PC-3 (cell line): ENCODE results near the gene ZNF277. TPM values are rescaled to one million over a fixed set of nuclear protein-coding genes. Genes with fewer than 3 reads are reported as not detected.

Experiments used
- ATAC-seq: fragments of 200-7000 bp; cut with Tn5 transposase; 2 replicates; pipeline ENCODE4 v1.9.1; 2020; ENCODE audit warnings: mild to moderate bottlenecking, moderate library complexity
- BruUV-seq: library from RNA; stranded (reverse); fragments of 400-500 nt; replicated peaks from 2 replicates; lab custom pipeline; 2021; lab: Mats Ljungman, UMichigan
- CTCF ChIA-PET: fragments of 300-600 bp; sonication (Branson Sonifier 250); formaldehyde crosslinking; loops from one replicate; lab custom pipeline; 2022; ENCODE audit warnings: antibody characterized with exemption; lab: Charles Lee
- POLR2A ChIA-PET: fragments of 300-600 bp; sonication (Branson Sonifier 250); formaldehyde crosslinking; loops from one replicate; lab custom pipeline; 2022; ENCODE audit warnings: antibody characterized with exemption; ENCODE audit not compliant: unreplicated experiment; lab: Charles Lee
- DNase-seq: peaks from one replicate; pipeline ENCODE4 v3.0.0-alpha.2; 2015
- H2AFZ ChIP-seq: fragments of 300-600 bp; sonication (generic); 2 replicates; pipeline ENCODE4 v1.6.0; 2016; ENCODE audit warnings: antibody characterized with exemption, low read length
- H3F3A ChIP-seq: fragments of 300-600 bp; sonication (generic); one replicate; pipeline ENCODE4 v1.6.0; 2017; ENCODE audit warnings: antibody characterized with exemption, low read length, control low read depth, mild to moderate bottlenecking; ENCODE audit not compliant: unreplicated experiment
- H3K27ac ChIP-seq: fragments of 300-600 bp; sonication (generic); 2 replicates; pipeline ENCODE4 v1.5.1; 2016; ENCODE audit warnings: mild to moderate bottlenecking, low read length
- H3K27me3 ChIP-seq: fragments of 300-600 bp; sonication (generic); 2 replicates; pipeline ENCODE4 v1.6.1; 2016; ENCODE audit warnings: low read length, mixed read lengths
- H3K36me3 ChIP-seq: fragments of 300-600 bp; sonication (generic); 2 replicates; pipeline ENCODE4 v1.6.1; 2016; ENCODE audit warnings: low read depth, mixed run types, low read length, mixed read lengths
- H3K4me1 ChIP-seq: fragments of 300-600 bp; sonication (generic); 2 replicates; pipeline ENCODE4 v1.5.1; 2016; ENCODE audit warnings: low read length; ENCODE audit not compliant: insufficient read depth
- H3K4me2 ChIP-seq: fragments of 300-600 bp; sonication (generic); 2 replicates; pipeline ENCODE4 v1.6.0; 2016; ENCODE audit warnings: low read length
- H3K4me3 ChIP-seq: fragments of 300-600 bp; sonication (generic); 2 replicates; pipeline ENCODE4 v1.5.1; 2016; ENCODE audit warnings: mild to moderate bottlenecking, low read length, mixed read lengths
- H3K79me2 ChIP-seq: fragments of 300-600 bp; sonication (generic); 2 replicates; pipeline ENCODE4 v1.6.1; 2017; ENCODE audit warnings: low read length, mixed read lengths
- H3K9ac ChIP-seq: fragments of 300-600 bp; sonication (generic); 2 replicates; pipeline ENCODE4 v1.6.0; 2016; ENCODE audit warnings: mild to moderate bottlenecking, low read length
- H3K9me2 ChIP-seq: fragments of 300-600 bp; sonication (generic); replicated peaks from 2 replicates; pipeline ENCODE4 v1.6.1; 2016; ENCODE audit warnings: mixed run types, low read length, mixed read lengths
- H3K9me3 ChIP-seq: fragments of 300-600 bp; sonication (generic); 2 replicates; pipeline ENCODE4 v1.6.1; 2016; ENCODE audit warnings: low read length, mixed read lengths
- H4K20me1 ChIP-seq: fragments of 300-600 bp; sonication (generic); 2 replicates; pipeline ENCODE4 v1.6.1; 2016; ENCODE audit warnings: low read length, mixed read lengths
- EZH2 ChIP-seq: fragments of 300-600 bp; sonication (generic); IDR thresholded peaks from one replicate; pipeline ENCODE4 v1.6.1; 2017; ENCODE audit warnings: antibody characterized with exemption, mild to moderate bottlenecking, low read length; ENCODE audit not compliant: unreplicated experiment
- EZH2phosphoT487 ChIP-seq: fragments of 300-600 bp; sonication (generic); IDR thresholded peaks from 2 replicates; pipeline ENCODE4 v1.6.1; 2018; ENCODE audit warnings: mild to moderate bottlenecking, antibody characterized with exemption, low read length, borderline replicate concordance
- intact Hi-C: fragments of 100-400 bp; cut with micrococcal nuclease; formaldehyde crosslinking; loops from 2 replicates; pipeline ENCODE4 v1.9.0; 2023
- total RNA-seq: library from RNA; depleted of rRNA; stranded (reverse); fragments of >200 nt; gene quantifications from 2 replicates; pipeline ENCODE4 v1.2.3, GENCODE V29; 2014
- TF ChIP-seq, protein P1 (sequence below): fragments of 300-600 bp; sonication (generic); conservative IDR thresholded peaks from 2 replicates; pipeline ENCODE4 v1.5.1; 2017; ENCODE audit warnings: antibody characterized with exemption, low read depth, mild to moderate bottlenecking, low read length

The ZNF277 gene
- total RNA-seq, 1 experiment from 2014 or later: 14.0 TPM

DNA sequence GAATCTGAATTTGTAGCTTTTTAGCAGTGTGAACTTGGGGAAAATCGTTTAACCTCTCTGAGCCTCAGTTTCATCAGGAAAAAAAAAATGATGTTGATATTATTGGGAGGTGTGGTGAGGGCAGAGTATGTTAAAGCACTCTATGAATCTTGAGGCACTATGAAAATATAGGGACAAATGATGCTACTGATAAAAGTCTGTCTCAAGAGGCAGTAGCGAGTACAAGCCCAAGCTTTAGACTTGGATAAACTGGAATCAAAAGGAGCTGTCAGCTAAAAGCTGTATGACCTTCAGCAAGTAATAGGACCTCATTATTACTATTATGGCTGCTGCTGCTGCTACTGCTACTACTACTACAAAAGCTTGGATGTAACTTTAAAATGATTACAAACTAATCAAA lies 8.4 kb downstream of the ZNF277 start:
- Histone ChIP-seq H3K36me3 (no peaks in the 10 kb centered on the region), H3K4me3 (no peak overlapping the region), H3K27ac (no peak overlapping the region), H3F3A (no peaks in the 10 kb centered on the region), H4K20me1 (no peaks in the 10 kb centered on the region; the same call in 1 of the 2 replicates), H3K4me1 (peaks cover 10% of the 10 kb centered on the region), H2AFZ (no peak overlapping the region), H3K9ac (no peak overlapping the region), H3K9me2 (no peaks in the 10 kb centered on the region), H3K27me3 (no peaks in the 10 kb centered on the region), H3K4me2 (no peak overlapping the region), H3K79me2 (peaks cover 54% of the 10 kb centered on the region), H3K9me3 (no peaks in the 10 kb centered on the region)
- BruUV-seq: no TSS peak
- TF ChIP-seq EZH2: no peak
- TF ChIP-seq, protein P1, sequence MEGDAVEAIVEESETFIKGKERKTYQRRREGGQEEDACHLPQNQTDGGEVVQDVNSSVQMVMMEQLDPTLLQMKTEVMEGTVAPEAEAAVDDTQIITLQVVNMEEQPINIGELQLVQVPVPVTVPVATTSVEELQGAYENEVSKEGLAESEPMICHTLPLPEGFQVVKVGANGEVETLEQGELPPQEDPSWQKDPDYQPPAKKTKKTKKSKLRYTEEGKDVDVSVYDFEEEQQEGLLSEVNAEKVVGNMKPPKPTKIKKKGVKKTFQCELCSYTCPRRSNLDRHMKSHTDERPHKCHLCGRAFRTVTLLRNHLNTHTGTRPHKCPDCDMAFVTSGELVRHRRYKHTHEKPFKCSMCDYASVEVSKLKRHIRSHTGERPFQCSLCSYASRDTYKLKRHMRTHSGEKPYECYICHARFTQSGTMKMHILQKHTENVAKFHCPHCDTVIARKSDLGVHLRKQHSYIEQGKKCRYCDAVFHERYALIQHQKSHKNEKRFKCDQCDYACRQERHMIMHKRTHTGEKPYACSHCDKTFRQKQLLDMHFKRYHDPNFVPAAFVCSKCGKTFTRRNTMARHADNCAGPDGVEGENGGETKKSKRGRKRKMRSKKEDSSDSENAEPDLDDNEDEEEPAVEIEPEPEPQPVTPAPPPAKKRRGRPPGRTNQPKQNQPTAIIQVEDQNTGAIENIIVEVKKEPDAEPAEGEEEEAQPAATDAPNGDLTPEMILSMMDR: peak; percentile 17; the same call in 1 of the 2 replicates
- ChIA-PET CTCF (interaction anchor here (0.5 to 0.6 kb wide), 2 partner anchors 33 to 318 kb away, joined by 3 read pairs; no protein-coding TSS in a partner anchor), POLR2A (interaction anchor here (0.6 kb wide), 1 partner anchor 391 kb away, joined by 3 read pairs; no protein-coding TSS in a partner anchor)
- peak; percentile 60 for ATAC-seq
- intact Hi-C loops: no loop called here
- DNase-seq: no peak

DNA sequence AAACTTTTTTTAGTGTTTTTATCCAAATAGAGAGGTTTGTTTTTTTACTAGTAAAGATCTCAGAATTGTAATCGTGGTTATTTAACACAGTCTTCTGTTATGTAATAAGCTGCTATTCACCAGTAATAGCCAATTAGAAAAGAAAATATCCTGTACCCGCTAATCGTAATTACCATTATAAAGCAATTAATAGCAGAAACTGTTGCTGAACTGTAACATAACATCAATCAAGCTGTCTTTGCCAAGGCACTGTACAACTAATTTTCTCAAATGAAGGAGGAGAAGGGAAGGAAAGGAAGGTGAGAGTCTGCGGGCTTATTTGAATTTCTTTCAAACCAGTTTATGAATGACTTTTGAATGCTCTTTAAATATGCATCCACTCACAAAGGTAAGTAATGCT lies 9.3 kb downstream of the ZNF277 start:
- no peak overlapping the region for H3K4me3 ChIP-seq
- no peaks in the 10 kb centered on the region for H3K27me3 ChIP-seq
- TF ChIP-seq EZH2phosphoT487: no peak
- no peak overlapping the region for H3K9ac ChIP-seq
- peaks cover 10% of the 10 kb centered on the region for H3K4me1 ChIP-seq
- H4K20me1 ChIP-seq: no peaks in the 10 kb centered on the region; the same call in 1 of the 2 replicates
- no TSS peak for BruUV-seq
- no peaks in the 10 kb centered on the region for H3F3A ChIP-seq
- POLR2A ChIA-PET: no interaction called here
- peaks cover 45% of the 10 kb centered on the region for H3K79me2 ChIP-seq
- DNase-seq (no peak), ATAC-seq (no peak)
- H3K27ac ChIP-seq: no peak overlapping the region
- no peaks in the 10 kb centered on the region for H3K36me3 ChIP-seq
- no peaks in the 10 kb centered on the region for H3K9me2 ChIP-seq
- intact Hi-C loops: no loop called here
- no peaks in the 10 kb centered on the region for H3K9me3 ChIP-seq
- CTCF ChIA-PET: no interaction called here
- no peak overlapping the region for H3K4me2 ChIP-seq
- no peak overlapping the region for H2AFZ ChIP-seq

DNA sequence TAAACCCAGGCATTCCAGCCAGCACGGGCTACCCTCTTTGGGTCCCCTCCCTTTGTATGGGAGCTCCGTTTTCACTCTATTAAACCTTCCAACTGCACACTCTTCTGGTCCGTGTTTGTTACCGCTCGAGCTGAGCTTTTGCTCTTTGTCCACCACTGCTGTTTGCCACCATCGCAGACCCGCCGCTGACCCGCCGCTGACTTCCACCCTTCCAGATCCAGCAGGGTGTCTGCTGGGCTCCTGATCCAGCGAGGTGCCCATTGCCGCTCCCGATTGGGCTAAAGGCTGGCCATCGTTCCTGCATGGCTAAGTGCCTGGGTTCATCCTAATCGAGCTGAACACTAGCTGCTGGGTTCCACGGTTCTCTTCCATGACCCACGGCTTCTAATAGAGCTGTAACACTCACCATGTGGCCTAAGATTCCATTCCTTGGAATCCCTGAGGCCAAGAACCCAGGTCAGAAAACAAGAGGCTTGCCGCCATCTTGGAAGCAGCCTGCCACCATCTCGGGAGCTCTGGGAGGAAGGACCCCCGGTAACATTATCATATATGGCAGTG lies 14.5 kb downstream of the ZNF277 start:
- no peaks in the 10 kb centered on the region for H3F3A ChIP-seq

More for the DNA sequence above, 14.5 kb downstream of the ZNF277 start:
- no peak overlapping the region for H3K4me3 ChIP-seq
- no peaks in the 10 kb centered on the region for H4K20me1 ChIP-seq
- no peak overlapping the region for H3K27ac ChIP-seq
- H3K4me1 ChIP-seq: no peaks in the 10 kb centered on the region
- peaks cover 31% of the 10 kb centered on the region for H3K79me2 ChIP-seq
- ChIA-PET POLR2A (no interaction called here), CTCF (no interaction called here)
- H3K4me2 ChIP-seq: no peak overlapping the region
- no peaks in the 10 kb centered on the region for H3K9me2 ChIP-seq
- H3K27me3 ChIP-seq: no peaks in the 10 kb centered on the region
- DNase-seq (no peak), ATAC-seq (no peak)
- H2AFZ ChIP-seq: no peak overlapping the region
- no peak overlapping the region for H3K9ac ChIP-seq
- no peaks in the 10 kb centered on the region for H3K36me3 ChIP-seq
- intact Hi-C loops: no loop called here
- TF ChIP-seq EZH2: no peak
- TF ChIP-seq EZH2phosphoT487: no peak
- TF ChIP-seq, protein P1: no peak
- no TSS peak for BruUV-seq
- no peaks in the 10 kb centered on the region for H3K9me3 ChIP-seq
